GM10266 (cell line): ENCODE results near the gene MXRA8.
A peak's percentile ranks its signal among the peaks of the same experiment; 100 is the strongest.

Experiments used
- DNase-seq: peaks from one replicate; pipeline ENCODE4 v3.0.0; 2012; ENCODE audit errors: extremely low spot score
- TF ChIP-seq, protein P1 (sequence below): IDR thresholded peaks from 2 replicates; pipeline ENCODE4 v1.5.1; 2012; ENCODE audit warnings: mild to moderate bottlenecking, low read depth; ENCODE audit not compliant: control insufficient read depth, insufficient read depth; ENCODE audit errors: missing control alignments

MXRA8 gene

DNA sequence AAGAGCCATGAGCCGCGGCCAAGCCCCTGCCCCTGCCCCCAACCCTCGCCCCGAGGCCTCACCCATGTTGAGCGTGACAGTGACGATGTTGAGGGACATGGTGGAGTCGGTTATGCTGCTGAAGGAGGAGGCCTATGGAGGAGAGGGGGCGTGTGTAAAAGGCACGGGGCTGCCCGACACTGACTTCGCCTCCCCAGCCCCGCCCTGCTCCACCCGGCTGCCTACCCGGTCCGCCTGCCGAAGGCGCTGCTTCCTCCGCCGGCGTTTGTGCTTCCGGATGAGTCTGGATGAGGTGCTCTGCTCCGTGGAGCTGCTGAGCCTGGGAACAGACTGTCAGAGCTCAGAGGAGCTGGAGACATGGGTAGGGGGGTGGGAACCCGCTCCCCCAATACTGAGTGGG, 18.2 kb downstream of the MXRA8 start:
- DNase-seq: no peak
- TF ChIP-seq, protein P1, sequence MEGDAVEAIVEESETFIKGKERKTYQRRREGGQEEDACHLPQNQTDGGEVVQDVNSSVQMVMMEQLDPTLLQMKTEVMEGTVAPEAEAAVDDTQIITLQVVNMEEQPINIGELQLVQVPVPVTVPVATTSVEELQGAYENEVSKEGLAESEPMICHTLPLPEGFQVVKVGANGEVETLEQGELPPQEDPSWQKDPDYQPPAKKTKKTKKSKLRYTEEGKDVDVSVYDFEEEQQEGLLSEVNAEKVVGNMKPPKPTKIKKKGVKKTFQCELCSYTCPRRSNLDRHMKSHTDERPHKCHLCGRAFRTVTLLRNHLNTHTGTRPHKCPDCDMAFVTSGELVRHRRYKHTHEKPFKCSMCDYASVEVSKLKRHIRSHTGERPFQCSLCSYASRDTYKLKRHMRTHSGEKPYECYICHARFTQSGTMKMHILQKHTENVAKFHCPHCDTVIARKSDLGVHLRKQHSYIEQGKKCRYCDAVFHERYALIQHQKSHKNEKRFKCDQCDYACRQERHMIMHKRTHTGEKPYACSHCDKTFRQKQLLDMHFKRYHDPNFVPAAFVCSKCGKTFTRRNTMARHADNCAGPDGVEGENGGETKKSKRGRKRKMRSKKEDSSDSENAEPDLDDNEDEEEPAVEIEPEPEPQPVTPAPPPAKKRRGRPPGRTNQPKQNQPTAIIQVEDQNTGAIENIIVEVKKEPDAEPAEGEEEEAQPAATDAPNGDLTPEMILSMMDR: no peak

DNA sequence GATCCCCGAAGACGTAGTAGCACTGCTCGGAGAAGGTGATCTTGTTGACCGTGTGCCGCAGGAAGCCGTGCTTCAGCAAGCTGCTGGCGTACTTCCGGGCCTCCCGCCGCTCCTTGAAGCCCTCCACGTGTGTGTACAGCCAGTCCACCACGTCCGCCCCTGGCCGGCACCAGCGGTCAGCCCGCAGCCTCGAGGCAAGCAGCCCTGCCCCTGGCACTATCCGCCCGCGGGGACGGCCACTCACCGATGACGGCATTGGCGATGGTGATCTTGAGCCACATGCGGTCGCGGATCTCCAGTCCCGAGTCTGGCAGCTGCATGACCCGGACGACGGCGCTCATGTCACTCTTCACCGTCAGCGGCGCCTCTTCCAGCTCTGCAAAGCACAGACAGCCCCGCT, 20.1 kb downstream of the MXRA8 start:
- no peak for DNase-seq
- TF ChIP-seq, protein P1: no peak

DNA sequence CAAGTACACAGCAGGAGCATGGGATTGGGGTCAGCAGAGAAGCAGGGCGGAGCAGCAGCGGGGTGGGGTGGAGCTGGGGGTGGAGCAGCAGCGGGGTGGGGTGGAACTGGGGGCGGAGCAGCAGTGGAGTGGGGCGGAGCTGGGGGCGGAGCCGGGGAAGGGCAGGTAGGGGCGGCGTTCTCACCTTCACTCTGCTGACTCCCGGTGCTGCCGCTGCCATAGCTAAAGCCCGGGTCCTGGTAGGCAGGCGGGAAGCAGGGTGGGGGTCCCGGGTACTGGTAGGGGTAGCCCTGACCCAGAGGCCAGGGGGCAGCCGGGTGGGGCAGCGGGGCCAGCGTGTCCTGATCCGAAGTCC, 20.6 kb downstream of the MXRA8 start:
- TF ChIP-seq, protein P1: no peak
- DNase-seq: peak; percentile 87

DNA sequence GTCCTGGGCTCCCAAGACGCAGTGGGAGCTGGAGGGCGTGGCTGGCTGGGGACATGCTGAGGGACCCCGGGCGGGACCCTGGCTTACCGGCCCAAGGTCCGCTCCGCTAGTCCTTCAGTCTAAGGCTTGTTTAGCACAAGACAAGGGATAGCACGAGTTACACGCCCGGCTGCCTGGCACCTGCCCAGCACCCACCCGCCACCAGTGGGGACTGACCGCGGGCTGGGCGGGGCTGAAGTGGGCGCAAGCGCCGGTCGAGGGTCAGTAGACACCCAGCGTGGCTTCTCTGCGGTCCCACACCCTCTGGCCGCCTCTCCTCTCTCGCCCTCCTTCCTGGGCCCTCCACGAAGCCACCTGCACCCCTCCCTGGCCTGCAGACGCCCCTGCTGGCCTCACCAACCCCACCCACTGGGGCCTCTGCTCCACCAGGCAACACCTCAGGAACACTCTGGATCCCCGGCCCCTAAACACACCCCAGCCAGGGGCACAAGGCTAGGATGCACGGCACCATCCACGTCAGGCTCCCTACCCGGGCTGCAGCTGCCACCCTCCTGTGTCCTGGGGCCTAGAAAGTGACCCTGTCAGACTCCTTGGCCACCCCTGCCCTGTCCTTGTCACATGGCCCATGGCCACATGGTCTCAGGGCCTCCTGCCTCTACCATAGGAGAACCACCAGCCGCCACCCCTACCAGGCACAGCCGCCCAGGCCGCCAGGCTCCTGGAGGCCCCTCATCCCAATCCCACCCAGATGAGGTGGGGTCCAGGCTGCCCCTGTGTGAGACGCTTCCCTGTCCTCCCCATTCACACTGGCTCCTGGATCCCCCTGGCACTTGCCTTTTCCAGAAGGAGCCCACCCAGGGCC, 21.2 kb downstream of the MXRA8 start:
- TF ChIP-seq, protein P1: no peak
- DNase-seq: no peak

DNA sequence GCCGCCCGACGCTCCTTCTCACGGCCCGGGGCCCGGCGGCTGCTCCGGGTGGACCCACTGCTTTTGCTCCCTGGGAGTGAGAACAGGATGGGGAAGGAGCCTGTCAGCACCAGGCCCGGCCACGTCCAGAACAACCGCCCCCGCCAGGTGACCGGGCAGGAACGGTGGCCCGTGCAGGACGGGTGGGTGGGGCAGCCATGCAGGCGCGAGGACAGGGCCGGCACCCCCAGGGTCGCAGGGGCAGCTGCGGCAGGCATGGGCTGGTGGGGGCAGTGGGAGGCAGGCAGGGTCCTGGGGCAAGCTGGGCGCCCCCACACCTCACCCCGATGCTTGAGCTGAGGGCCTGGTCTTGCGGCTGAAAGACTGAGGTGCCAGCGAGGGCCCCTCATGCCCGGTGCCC, 21.9 kb downstream of the MXRA8 start:
- DNase-seq: no peak
- TF ChIP-seq, protein P1: no peak

DNA sequence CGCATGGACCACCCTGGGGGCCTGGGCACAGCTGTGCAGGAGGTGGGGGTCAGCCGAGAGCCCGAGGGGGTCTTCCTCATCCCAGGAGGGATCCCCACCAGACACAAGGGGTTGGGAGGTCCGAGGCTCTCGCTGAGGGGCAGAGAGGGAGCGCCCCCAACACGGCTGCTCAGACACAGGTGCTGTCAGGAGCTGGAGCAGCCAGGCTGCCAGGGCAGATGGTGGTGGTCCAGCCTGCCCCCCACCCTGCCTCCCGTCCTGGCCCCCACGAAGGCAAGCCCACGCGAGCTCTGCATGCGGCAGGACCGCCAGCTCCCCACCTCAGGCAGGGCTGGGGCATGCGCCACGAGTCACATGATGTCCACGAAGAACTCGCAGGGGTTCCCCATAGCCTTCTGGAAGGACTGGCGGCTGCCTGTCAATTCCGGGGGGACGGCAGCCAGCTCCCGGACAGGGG, 22.5 kb downstream of the MXRA8 start:
- DNase-seq: no peak
- TF ChIP-seq, protein P1: no peak

DNA sequence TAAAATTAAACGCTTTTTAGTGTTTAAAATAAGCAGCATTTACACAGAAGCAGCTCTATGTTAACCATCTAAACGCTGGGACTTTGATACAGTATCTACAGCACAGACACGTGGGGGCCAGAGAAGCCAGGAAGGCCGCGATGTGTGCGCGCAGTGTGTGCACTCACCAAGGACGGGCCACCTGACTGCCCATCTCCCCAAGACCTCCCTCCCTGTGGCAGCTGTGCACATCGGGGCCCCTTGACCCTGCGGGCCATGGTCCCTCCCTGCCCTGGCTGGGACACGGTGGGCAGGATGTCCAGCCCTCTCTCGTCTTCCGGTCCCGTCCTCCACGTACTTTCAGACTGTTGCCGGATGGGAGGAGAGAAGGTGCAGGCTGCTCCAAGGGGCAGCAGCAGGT, 23.1 kb downstream of the MXRA8 start:
- TF ChIP-seq, protein P1: no peak
- DNase-seq: no peak
